COLO829 (cell line): ENCODE data around the gene DOCK4.
A peak's percentile ranks its signal among the peaks of the same experiment; 100 is the strongest.
"Not testable (repeated sequence)": the region's sequence is repeated elsewhere in the genome, so short reads cannot be mapped to it uniquely, and the experiment has no call there.

Experiments
- DNase-seq: peaks from one replicate; pipeline ENCODE4 v3.0.0; 2012; ENCODE audit warnings: low spot score

Gene DOCK4

GRCh38 chr7:112206238-112206990, at the start of gene DOCK4, which contains the start of gene ZNF277:
Gene DOCK4 (minus strand): TSS chr7:112206399. CDS start chr7:112206138, 261 bp downstream.
Gene ZNF277 (plus strand): TSS chr7:112206695. CDS start chr7:112206717, 22 bp downstream.
- DNase-seq = peak; percentile 100

GRCh38 chr7:112255388-112255720, 49.2 kb upstream of the DOCK4 start:
- no peak for DNase-seq

GRCh38 chr7:112254709-112255387, 48.6 kb upstream of the DOCK4 start:
- no peak for DNase-seq

GRCh38 chr7:112254156-112254555, 48.0 kb upstream of the DOCK4 start:
- DNase-seq = no peak

GRCh38 chr7:112252691-112253090, 46.5 kb upstream of the DOCK4 start:
- DNase-seq = no peak

GRCh38 chr7:112252141-112252540, 45.9 kb upstream of the DOCK4 start:
- DNase-seq = peak; percentile 26

- not testable (repeated sequence) for DNase-seq
Measured at GRCh38 chr7:112249967-112250366, 43.8 kb upstream of the DOCK4 start.

- no peak for DNase-seq
Measured at GRCh38 chr7:112248598-112248997, 42.4 kb upstream of the DOCK4 start.

- no peak for DNase-seq
Measured at GRCh38 chr7:112238852-112239610, 32.8 kb upstream of the DOCK4 start.

GRCh38 chr7:112238330-112238729, 32.1 kb upstream of the DOCK4 start:
- DNase-seq = no peak

- no peak for DNase-seq
Measured at GRCh38 chr7:112236597-112236996, 30.4 kb upstream of the DOCK4 start.

GRCh38 chr7:112234147-112234546, 27.9 kb upstream of the DOCK4 start:
- no peak for DNase-seq

GRCh38 chr7:112233048-112233697, 27.0 kb upstream of the DOCK4 start:
- no peak for DNase-seq

- no peak for DNase-seq
Measured at GRCh38 chr7:112232212-112232978, 26.2 kb upstream of the DOCK4 start.

GRCh38 chr7:112228632-112229031, 22.4 kb upstream of the DOCK4 start:
- DNase-seq = no peak

GRCh38 chr7:112226701-112227276, 20.6 kb upstream of the DOCK4 start:
- DNase-seq = no peak

- no peak for DNase-seq
Measured at GRCh38 chr7:112225006-112225405, 18.8 kb upstream of the DOCK4 start.

- no peak for DNase-seq
Measured at GRCh38 chr7:112224186-112224585, 18.0 kb upstream of the DOCK4 start.

- DNase-seq = no peak
Measured at GRCh38 chr7:112223310-112223709, 17.1 kb upstream of the DOCK4 start.

GRCh38 chr7:112220877-112221434, 14.8 kb upstream of the DOCK4 start:
- no peak for DNase-seq

GRCh38 chr7:112215787-112216186, 9.6 kb upstream of the DOCK4 start:
- no peak for DNase-seq
